Measurements from ENCODE around the gene CAST. TPM values are rescaled to one million over a fixed set of nuclear protein-coding genes. Genes with fewer than 3 reads are reported as not detected.

Gene CAST
- total RNA-seq, 1 donor from 2014 or later, result 135 TPM

DNA sequence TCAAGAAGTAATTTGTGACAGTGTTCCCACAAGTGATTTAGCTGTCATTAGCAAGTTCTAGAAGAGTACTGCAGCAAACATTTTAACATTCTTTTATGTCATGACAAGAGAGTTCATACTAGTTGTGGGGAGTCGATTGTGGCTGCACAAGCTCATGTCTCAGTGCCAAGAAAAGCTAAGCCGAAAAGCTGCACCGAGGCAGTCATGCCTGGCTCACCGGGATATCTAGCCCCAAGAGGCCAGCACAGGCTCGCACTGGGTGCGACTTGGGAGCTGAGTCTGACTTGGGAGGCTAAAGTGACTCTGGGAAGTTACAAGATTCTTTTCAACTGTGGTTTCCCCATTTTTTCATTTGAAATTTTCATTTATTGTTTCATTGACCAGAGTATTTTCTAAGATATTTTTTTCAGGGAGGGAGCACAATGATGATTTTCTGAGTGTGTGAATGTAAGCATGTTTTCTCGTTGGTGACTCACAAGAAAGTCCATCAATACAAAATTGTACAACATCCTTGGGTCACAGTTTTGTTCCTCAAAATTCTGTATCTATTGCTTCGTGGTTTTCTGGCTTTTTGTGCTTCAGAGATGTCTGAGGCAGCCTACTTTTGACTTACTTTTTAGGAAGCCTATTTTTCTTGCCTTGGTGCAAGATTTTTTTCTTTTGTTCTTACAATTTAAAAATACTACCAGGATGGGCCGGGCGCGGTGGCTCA, 18.7 kb downstream of the CAST start:
- no peak for TF ChIP-seq CTCF (conservative IDR thresholded peaks at IDR 0.05; ENCODE audit: low read depth, low read length)
- DNase-seq (ENCODE audit: low read depth), result no peak
- no peak overlapping the region for H3K4me3 ChIP-seq (ENCODE audit: low read depth, low read length)

- H3K4me3 ChIP-seq (ENCODE audit: low read depth, low read length), result no peak overlapping the region
- no peak for TF ChIP-seq CTCF (conservative IDR thresholded peaks at IDR 0.05; ENCODE audit: low read depth, low read length)
- no peak for DNase-seq (ENCODE audit: low read depth)
Observed at GRCh38 chr5:96683392-96683791, 21.2 kb downstream of the CAST start.

DNA sequence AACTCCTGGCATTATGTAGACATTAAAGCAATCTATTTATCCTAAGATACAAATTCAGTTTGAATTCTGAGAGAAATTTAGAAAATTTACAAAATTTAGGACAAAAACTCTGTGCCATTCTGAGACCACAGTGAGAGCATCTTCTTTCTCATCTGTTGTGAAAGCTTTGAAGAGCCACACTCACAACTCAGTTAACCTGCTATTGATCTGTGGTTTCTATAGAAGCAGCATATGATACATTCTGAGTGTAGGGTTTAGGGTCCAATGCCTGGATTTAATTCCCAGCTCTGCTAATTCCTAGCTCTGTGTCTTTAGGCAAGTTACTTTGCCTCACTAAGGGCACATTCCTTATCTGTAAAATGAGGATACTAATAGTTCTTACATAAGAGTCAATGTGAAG, 21.6 kb downstream of the CAST start:
- TF ChIP-seq CTCF (conservative IDR thresholded peaks at IDR 0.05; ENCODE audit: low read depth, low read length), result no peak
- no peak for DNase-seq (ENCODE audit: low read depth)
- H3K4me3 ChIP-seq (ENCODE audit: low read depth, low read length), result no peak overlapping the region

DNA sequence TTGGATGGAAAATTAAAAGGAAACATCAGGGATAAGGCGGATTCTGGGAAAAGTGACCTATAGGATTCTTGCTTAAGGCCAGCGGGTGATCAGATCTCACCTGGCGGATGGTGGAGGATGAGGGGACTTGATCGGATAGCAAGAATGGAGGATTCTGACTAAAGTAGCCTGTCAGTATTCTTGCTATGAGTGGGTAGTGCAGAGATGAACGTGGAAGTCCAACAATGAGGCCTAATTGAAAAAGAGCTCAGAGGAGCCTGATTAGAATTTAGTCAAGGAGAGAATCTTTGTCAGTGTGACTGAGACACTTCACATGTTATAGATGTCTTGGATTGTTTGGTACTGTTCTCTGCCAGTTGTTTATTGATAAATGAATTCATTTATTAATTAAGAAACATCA, 24.9 kb downstream of the CAST start:
- no peak overlapping the region for H3K4me3 ChIP-seq (ENCODE audit: low read depth, low read length)
- no peak for TF ChIP-seq CTCF (conservative IDR thresholded peaks at IDR 0.05; ENCODE audit: low read depth, low read length)
- DNase-seq (ENCODE audit: low read depth), result no peak

GRCh38 chr5:96687812-96688453, 25.8 kb downstream of the CAST start:
- DNase-seq (ENCODE audit: low read depth), result no peak

DNA sequence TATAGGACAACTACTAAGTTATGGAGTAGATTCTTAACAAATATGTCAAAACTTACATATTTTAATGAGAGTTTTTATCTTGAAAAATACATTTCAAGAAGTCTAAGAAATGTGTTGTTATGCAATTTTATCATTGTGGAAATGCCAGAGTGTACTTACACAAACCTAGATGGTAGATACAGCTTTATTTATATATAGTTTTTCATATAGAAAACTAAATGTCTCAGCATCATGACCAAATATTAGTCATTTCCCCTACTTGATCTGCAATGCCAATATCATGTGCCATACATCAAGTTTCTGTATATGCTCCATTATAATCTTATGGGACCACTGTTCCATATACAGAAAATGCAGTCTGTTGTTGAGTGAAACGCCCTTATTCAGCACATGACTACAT, 28.7 kb downstream of the CAST start:
- no peak for DNase-seq (ENCODE audit: low read depth)
- TF ChIP-seq CTCF (conservative IDR thresholded peaks at IDR 0.05; ENCODE audit: low read depth, low read length), result no peak
- H3K4me3 ChIP-seq (ENCODE audit: low read depth, low read length), result no peak overlapping the region

More at GRCh38 chr5:96687812-96688453, 25.8 kb downstream of the CAST start:
- H3K4me3 ChIP-seq (ENCODE audit: low read depth, low read length), result no peak overlapping the region
- TF ChIP-seq CTCF (conservative IDR thresholded peaks at IDR 0.05; ENCODE audit: low read depth, low read length), result peak; percentile 60
